Measurements from ENCODE around the gene GPR183.
A peak's percentile ranks its signal among the peaks of the same experiment; 100 is the strongest.

GPR183 gene

GRCh38 chr13:99310382-99311031 lies 3.3 kb upstream of the GPR183 start:
- no peak overlapping the region for H3K4me3 ChIP-seq (ENCODE audit: control insufficient read depth in 1 of 7, extremely low read depth in 1 of 7, insufficient read depth in 4 of 7, low read depth in 2 of 7, low read length in 6 of 7)
- peaks cover 3 to 67% (median 42%) of the 10 kb centered on the region in 4 experiments for H3K4me1 ChIP-seq (ENCODE audit: control extremely low read depth in 1 of 4, control insufficient read depth in 4 of 4, insufficient read depth in 4 of 4, low read length in 3 of 4)
- CTCF ChIA-PET: interaction anchor here (1.0 to 1.2 kb wide), 3 partner anchors 15 to 111 kb away, joined by 3 read pairs; no protein-coding TSS in a partner anchor
- 95% methylated on average over 3 of the region's 4 CpGs for WGBS (ENCODE audit: insufficient coverage)
- no peaks in the 10 kb centered on the region for H3K27me3 ChIP-seq (replicated peaks in 2 of 5; ENCODE audit: control insufficient read depth in 4 of 5, insufficient read depth in 5 of 5, low read length in 4 of 5)
- no peak for DNase-seq
- POLR2A ChIA-PET: no interaction called here
- no peaks in the 10 kb centered on the region for H3K9me3 ChIP-seq (ENCODE audit: control extremely low read depth in 1 of 5, control insufficient read depth in 4 of 5, insufficient read depth in 2 of 5, low read depth in 1 of 5, low read length in 4 of 5)
- H3K27ac ChIP-seq (ENCODE audit: insufficient read depth in 1 of 2, low read depth in 1 of 2, low read length in 2 of 2, poor library complexity in 1 of 2, severe bottlenecking in 2 of 2): no peak overlapping the region
- H3K36me3 ChIP-seq (ENCODE audit: control insufficient read depth in 4 of 4, insufficient read depth in 4 of 4, low read length in 3 of 4): peaks cover 0 to 22% (median 3%) of the 10 kb centered on the region in 4 experiments

- WGBS (ENCODE audit: insufficient coverage): 100% methylated on average over 2 of the region's 3 CpGs
- no peak overlapping the region for H3K4me3 ChIP-seq (ENCODE audit: control insufficient read depth in 1 of 7, extremely low read depth in 1 of 7, insufficient read depth in 4 of 7, low read depth in 2 of 7, low read length in 6 of 7)
- H3K9me3 ChIP-seq (ENCODE audit: control extremely low read depth in 1 of 5, control insufficient read depth in 4 of 5, insufficient read depth in 2 of 5, low read depth in 1 of 5, low read length in 4 of 5): no peaks in the 10 kb centered on the region
- no peak for DNase-seq
- ChIA-PET POLR2A (no interaction called here), CTCF (interaction anchor here (0.6 to 4.3 kb wide), 11 partner anchors 8 to 132 kb away, joined by 3 to 12 read pairs (median 3); no protein-coding TSS in a partner anchor)
- peaks cover 0 to 17% (median 3%) of the 10 kb centered on the region in 4 experiments for H3K36me3 ChIP-seq (ENCODE audit: control insufficient read depth in 4 of 4, insufficient read depth in 4 of 4, low read length in 3 of 4)
- peaks cover 5 to 69% (median 45%) of the 10 kb centered on the region in 4 experiments for H3K4me1 ChIP-seq (ENCODE audit: control extremely low read depth in 1 of 4, control insufficient read depth in 4 of 4, insufficient read depth in 4 of 4, low read length in 3 of 4)
- peak overlapping the region in 1 of 2 experiments; percentile 83 for H3K27ac ChIP-seq (ENCODE audit: insufficient read depth in 1 of 2, low read depth in 1 of 2, low read length in 2 of 2, poor library complexity in 1 of 2, severe bottlenecking in 2 of 2)
- no peaks in the 10 kb centered on the region for H3K27me3 ChIP-seq (replicated peaks in 2 of 5; ENCODE audit: control insufficient read depth in 4 of 5, insufficient read depth in 5 of 5, low read length in 4 of 5)
Observed at GRCh38 chr13:99308471-99309087, 1.4 kb upstream of the GPR183 start.

DNA sequence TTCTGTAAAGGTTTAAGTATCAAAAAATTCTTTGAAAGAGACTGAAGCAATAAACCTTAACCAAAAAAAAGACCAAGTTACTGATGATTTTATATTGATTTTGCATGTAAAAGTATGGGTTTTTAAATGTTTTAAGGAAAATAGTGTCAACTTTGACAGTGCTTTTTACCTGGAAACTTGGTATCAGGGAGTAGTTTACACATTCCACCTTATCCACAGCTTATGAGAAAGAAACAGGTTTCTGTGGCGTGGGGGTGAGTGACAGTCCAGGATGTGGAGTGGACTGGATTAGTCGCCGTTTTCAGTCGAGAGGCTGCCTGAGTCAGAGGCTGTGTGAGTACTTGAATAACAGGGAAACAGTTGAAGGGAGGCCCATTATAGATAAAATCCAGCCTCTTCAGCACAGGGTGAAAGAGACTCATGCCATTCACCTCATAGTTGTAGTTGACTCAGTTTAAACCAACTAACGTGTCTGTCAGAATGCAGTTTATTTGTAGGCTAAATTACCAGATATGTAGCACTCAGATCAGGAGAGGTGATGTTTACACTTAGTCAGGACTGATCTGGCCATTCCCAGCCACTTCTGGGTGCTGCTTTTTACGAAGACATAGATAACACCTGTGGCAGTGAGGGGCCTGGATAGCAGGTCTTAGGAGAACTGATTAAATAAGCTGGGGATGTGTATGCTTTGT lies 595 bp upstream of the GPR183 start:
- peak overlapping the region in 1 of 7 experiments; percentile 48 for H3K4me3 ChIP-seq (ENCODE audit: control insufficient read depth in 1 of 7, extremely low read depth in 1 of 7, insufficient read depth in 4 of 7, low read depth in 2 of 7, low read length in 6 of 7)
- H3K27me3 ChIP-seq (replicated peaks in 2 of 5; ENCODE audit: control insufficient read depth in 4 of 5, insufficient read depth in 5 of 5, low read length in 4 of 5): no peaks in the 10 kb centered on the region
- ChIA-PET CTCF (interaction anchor here (0.7 to 4.3 kb wide), 8 partner anchors 11 to 132 kb away, joined by 3 to 12 read pairs (median 6); no protein-coding TSS in a partner anchor), POLR2A (interaction anchor here (1.1 kb wide), 1 partner anchor 49 kb away, joined by 4 read pairs; no protein-coding TSS in a partner anchor)
- H3K27ac ChIP-seq (ENCODE audit: insufficient read depth in 1 of 2, low read depth in 1 of 2, low read length in 2 of 2, poor library complexity in 1 of 2, severe bottlenecking in 2 of 2): peak overlapping the region; percentile 62 to 83
- H3K9me3 ChIP-seq (ENCODE audit: control extremely low read depth in 1 of 5, control insufficient read depth in 4 of 5, insufficient read depth in 2 of 5, low read depth in 1 of 5, low read length in 4 of 5): no peaks in the 10 kb centered on the region
- peaks cover 5 to 68% (median 41%) of the 10 kb centered on the region in 4 experiments for H3K4me1 ChIP-seq (ENCODE audit: control extremely low read depth in 1 of 4, control insufficient read depth in 4 of 4, insufficient read depth in 4 of 4, low read length in 3 of 4)
- WGBS (ENCODE audit: insufficient coverage): 28% methylated on average over 6 of the region's 6 CpGs
- DNase-seq: peak; percentile 58 to 92 (median 85)
- peaks cover 0 to 17% (median 3%) of the 10 kb centered on the region in 4 experiments for H3K36me3 ChIP-seq (ENCODE audit: control insufficient read depth in 4 of 4, insufficient read depth in 4 of 4, low read length in 3 of 4)

DNA sequence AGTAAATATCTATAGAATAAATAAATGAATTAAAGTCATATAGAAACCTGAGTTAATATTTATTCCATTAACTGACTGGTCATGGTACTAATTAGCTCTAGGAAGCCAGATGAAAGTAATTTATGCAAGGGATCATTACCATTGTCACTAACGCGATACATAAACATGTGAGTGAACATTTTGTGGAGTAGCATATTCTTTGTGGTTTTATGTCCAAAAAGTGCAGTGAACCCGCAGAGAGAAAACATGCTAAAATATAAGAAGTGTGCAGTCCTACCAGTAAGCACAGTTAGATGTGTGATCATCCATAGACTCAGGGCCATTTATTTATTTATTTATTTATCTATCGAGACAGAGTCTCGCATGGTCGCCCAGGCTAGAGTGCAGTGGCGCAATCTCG lies 1.6 kb downstream of the GPR183 start:
- H3K4me1 ChIP-seq (ENCODE audit: control extremely low read depth in 1 of 4, control insufficient read depth in 4 of 4, insufficient read depth in 4 of 4, low read length in 3 of 4): peaks cover 8 to 51% (median 29%) of the 10 kb centered on the region in 4 experiments
- no peak for DNase-seq
- H3K36me3 ChIP-seq (ENCODE audit: control insufficient read depth in 4 of 4, insufficient read depth in 4 of 4, low read length in 3 of 4): peaks cover 0 to 19% (median 3%) of the 10 kb centered on the region in 4 experiments
- no peaks in the 10 kb centered on the region for H3K27me3 ChIP-seq (replicated peaks in 2 of 5; ENCODE audit: control insufficient read depth in 4 of 5, insufficient read depth in 5 of 5, low read length in 4 of 5)
- H3K4me3 ChIP-seq (ENCODE audit: control insufficient read depth in 1 of 7, extremely low read depth in 1 of 7, insufficient read depth in 4 of 7, low read depth in 2 of 7, low read length in 6 of 7): peak overlapping the region in 1 of 7 experiments; percentile 24
- ChIA-PET CTCF (interaction anchor here (0.7 to 4.3 kb wide), 7 partner anchors 19 to 132 kb away, joined by 3 to 12 read pairs (median 4); no protein-coding TSS in a partner anchor), POLR2A (interaction anchor here (1.0 to 1.1 kb wide), 2 partner anchors 9 to 77 kb away, joined by 3 to 4 read pairs; no protein-coding TSS in a partner anchor)
- 100% methylated on average over 7 of the region's 8 CpGs for WGBS (ENCODE audit: insufficient coverage)
- no peak overlapping the region for H3K27ac ChIP-seq (ENCODE audit: insufficient read depth in 1 of 2, low read depth in 1 of 2, low read length in 2 of 2, poor library complexity in 1 of 2, severe bottlenecking in 2 of 2)
- H3K9me3 ChIP-seq (ENCODE audit: control extremely low read depth in 1 of 5, control insufficient read depth in 4 of 5, insufficient read depth in 2 of 5, low read depth in 1 of 5, low read length in 4 of 5): no peaks in the 10 kb centered on the region

DNA sequence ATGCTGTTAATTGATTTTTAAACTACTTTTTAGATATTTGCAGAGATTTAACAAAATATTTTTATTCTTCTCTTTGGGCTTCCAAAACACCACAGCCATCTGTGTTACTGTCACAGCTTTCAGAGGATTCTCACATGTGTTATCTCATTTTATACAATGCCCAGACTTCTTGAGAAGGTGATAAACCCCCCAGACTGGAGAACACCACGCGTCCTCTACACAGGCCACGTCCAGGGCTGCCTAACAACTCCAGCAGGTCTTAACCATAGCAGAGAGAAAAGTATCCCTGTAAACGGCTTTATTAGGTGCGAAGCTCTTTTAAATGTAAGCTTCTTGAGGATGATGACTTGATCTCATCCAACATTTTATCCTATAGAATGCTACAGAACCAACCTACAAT lies 2.0 kb downstream of the GPR183 start:
- CTCF ChIA-PET: interaction anchor here (1.1 to 2.0 kb wide), 4 partner anchors 19 to 83 kb away, joined by 4 to 5 read pairs (median 4); no protein-coding TSS in a partner anchor
- H3K4me1 ChIP-seq (ENCODE audit: control extremely low read depth in 1 of 4, control insufficient read depth in 4 of 4, insufficient read depth in 4 of 4, low read length in 3 of 4): peaks cover 8 to 49% (median 29%) of the 10 kb centered on the region in 4 experiments
- no peaks in the 10 kb centered on the region for H3K9me3 ChIP-seq (ENCODE audit: control extremely low read depth in 1 of 5, control insufficient read depth in 4 of 5, insufficient read depth in 2 of 5, low read depth in 1 of 5, low read length in 4 of 5)
- H3K36me3 ChIP-seq (ENCODE audit: control insufficient read depth in 4 of 4, insufficient read depth in 4 of 4, low read length in 3 of 4): peaks cover 0 to 19% (median 3%) of the 10 kb centered on the region in 4 experiments
- DNase-seq: no peak
- no CpG with 5 or more reads among the region's 5 CpGs for WGBS (ENCODE audit: insufficient coverage)
- peak overlapping the region in 1 of 7 experiments; percentile 28 for H3K4me3 ChIP-seq (ENCODE audit: control insufficient read depth in 1 of 7, extremely low read depth in 1 of 7, insufficient read depth in 4 of 7, low read depth in 2 of 7, low read length in 6 of 7)
- H3K27ac ChIP-seq (ENCODE audit: insufficient read depth in 1 of 2, low read depth in 1 of 2, low read length in 2 of 2, poor library complexity in 1 of 2, severe bottlenecking in 2 of 2): no peak overlapping the region
- POLR2A ChIA-PET: interaction anchor here (1.0 kb wide), 1 partner anchor 10 kb away, joined by 3 read pairs; no protein-coding TSS in a partner anchor
- no peaks in the 10 kb centered on the region for H3K27me3 ChIP-seq (replicated peaks in 2 of 5; ENCODE audit: control insufficient read depth in 4 of 5, insufficient read depth in 5 of 5, low read length in 4 of 5)

- 100% methylated on average over 1 of the region's 4 CpGs for WGBS (ENCODE audit: insufficient coverage)
- Histone ChIP-seq H3K27me3 (replicated peaks in 2 of 5; ENCODE audit: control insufficient read depth in 4 of 5, insufficient read depth in 5 of 5, low read length in 4 of 5) (no peaks in the 10 kb centered on the region), H3K27ac (ENCODE audit: insufficient read depth in 1 of 2, low read depth in 1 of 2, low read length in 2 of 2, poor library complexity in 1 of 2, severe bottlenecking in 2 of 2) (no peak overlapping the region), H3K36me3 (ENCODE audit: control insufficient read depth in 4 of 4, insufficient read depth in 4 of 4, low read length in 3 of 4) (peaks cover 0 to 19% (median 3%) of the 10 kb centered on the region in 4 experiments), H3K9me3 (ENCODE audit: control extremely low read depth in 1 of 5, control insufficient read depth in 4 of 5, insufficient read depth in 2 of 5, low read depth in 1 of 5, low read length in 4 of 5) (no peaks in the 10 kb centered on the region), H3K4me1 (ENCODE audit: control extremely low read depth in 1 of 4, control insufficient read depth in 4 of 4, insufficient read depth in 4 of 4, low read length in 3 of 4) (peaks cover 8 to 49% (median 31%) of the 10 kb centered on the region in 4 experiments), H3K4me3 (ENCODE audit: control insufficient read depth in 1 of 7, extremely low read depth in 1 of 7, insufficient read depth in 4 of 7, low read depth in 2 of 7, low read length in 6 of 7) (peak overlapping the region in 1 of 7 experiments; percentile 28)
- no peak for DNase-seq
- ChIA-PET CTCF (interaction anchor here (0.7 to 1.4 kb wide), 7 partner anchors 12 to 83 kb away, joined by 3 to 5 read pairs (median 4); no protein-coding TSS in a partner anchor), POLR2A (no interaction called here)
Observed at GRCh38 chr13:99304541-99304940, 2.7 kb downstream of the GPR183 start.

All from common myeloid progenitor, CD34-positive (primary cell).